IMR-90 (cell line): ENCODE measurements around the gene FBXW11. TPM values are rescaled to one million over a fixed set of nuclear protein-coding genes. Genes with fewer than 3 reads are reported as not detected.
"Not testable (repeated sequence)": the region's sequence is repeated elsewhere in the genome, so short reads cannot be mapped to it uniquely, and the experiment has no call there.

Experiments used
- ATAC-seq: fragments of 200-7000 bp; cut with Tn5 transposase; 2 replicates; pipeline ENCODE4 v1.9.1; 2020; ENCODE audit warnings: low read depth, mild to moderate bottlenecking, moderate library complexity
- BruUV-seq: library from RNA; stranded (reverse); fragments of 400-500 nt; replicated peaks from 2 replicates; lab custom pipeline; 2021; lab: Mats Ljungman, UMichigan
- CTCF ChIA-PET: fragments of 300-600 bp; formaldehyde crosslinking; extraction: SDS; loops from one replicate; lab custom pipeline; 2021; ENCODE audit warnings: antibody characterized with exemption; lab: Yijun Ruan, JAX
- POLR2A ChIA-PET: fragments of 300-600 bp; sonication (Branson Sonifier 250); formaldehyde crosslinking; loops from one replicate; lab custom pipeline; 2022; ENCODE audit warnings: antibody characterized with exemption; ENCODE audit not compliant: unreplicated experiment; lab: Charles Lee
- DNase-seq: peaks from one replicate; pipeline ENCODE4 v3.0.0; 2013
- H2AFZ ChIP-seq: replicated peaks from 2 replicates; pipeline ENCODE3; 2013; ENCODE audit warnings: low read length, mild to moderate bottlenecking; ENCODE audit not compliant: poor library complexity
- H2AK5ac ChIP-seq: 2 replicates; pipeline ENCODE4 v1.6.1; 2013; ENCODE audit warnings: low read depth, low read length, inconsistent platforms
- H2AK9ac ChIP-seq: replicated peaks from 2 replicates; pipeline ENCODE3; 2013; ENCODE audit warnings: mild to moderate bottlenecking, low read depth, low read length, moderate library complexity; ENCODE audit not compliant: poor library complexity
- H2BK120ac ChIP-seq: 2 replicates; pipeline ENCODE4 v1.6.1; 2013; ENCODE audit warnings: low read depth, low read length, inconsistent platforms
- H2BK15ac ChIP-seq: 3 replicates; pipeline ENCODE4 v1.6.1; 2013; ENCODE audit warnings: low read depth, low read length, inconsistent platforms
- H2BK20ac ChIP-seq: 2 replicates; pipeline ENCODE4 v1.6.1; 2013; ENCODE audit warnings: low read depth, mild to moderate bottlenecking, inconsistent platforms, low read length, moderate library complexity
- H2BK5ac ChIP-seq: 2 replicates; pipeline ENCODE4 v1.6.1; 2013; ENCODE audit warnings: mild to moderate bottlenecking, low read depth, low read length, inconsistent platforms; ENCODE audit not compliant: poor library complexity, severe bottlenecking
- H3K14ac ChIP-seq: replicated peaks from 2 replicates; pipeline ENCODE4 v1.6.1; 2013; ENCODE audit warnings: low read depth, low read length, inconsistent platforms
- H3K18ac ChIP-seq: 2 replicates; pipeline ENCODE4 v1.6.1; 2013; ENCODE audit warnings: low read depth, low read length, control low read depth
- H3K23ac ChIP-seq: 2 replicates; pipeline ENCODE4 v1.6.1; 2013; ENCODE audit warnings: low read depth, low read length, inconsistent platforms
- H3K27ac ChIP-seq: 2 replicates; pipeline ENCODE4 v1.5.1; 2013; ENCODE audit warnings: mild to moderate bottlenecking, control low read depth, low read length; ENCODE audit not compliant: insufficient read depth
- H3K27me3 ChIP-seq: 2 replicates; pipeline ENCODE4 v1.6.1; 2013; ENCODE audit warnings: low read length; ENCODE audit not compliant: control insufficient read depth, insufficient read depth
- H3K36me3 ChIP-seq: 2 replicates; pipeline ENCODE4 v1.6.1; 2013; ENCODE audit warnings: low read length, mixed read lengths; ENCODE audit not compliant: control insufficient read depth, insufficient read depth
- H3K4ac ChIP-seq: 2 replicates; pipeline ENCODE4 v1.6.1; 2013; ENCODE audit warnings: low read depth, low read length, inconsistent platforms
- H3K4me1 ChIP-seq: 2 replicates; pipeline ENCODE4 v1.6.1; 2013; ENCODE audit warnings: low read length, mixed read lengths; ENCODE audit not compliant: control insufficient read depth, insufficient read depth
- H3K4me2 ChIP-seq: 2 replicates; pipeline ENCODE4 v1.6.1; 2013; ENCODE audit warnings: low read depth, mild to moderate bottlenecking, control low read depth, low read length, moderate library complexity
- H3K4me3 ChIP-seq: 2 replicates; pipeline ENCODE4 v1.5.1; 2013; ENCODE audit warnings: low read depth, mild to moderate bottlenecking, control low read depth, low read length, moderate library complexity; ENCODE audit not compliant: insufficient read depth
- H3K56ac ChIP-seq: 2 replicates; pipeline ENCODE4 v1.6.1; 2013; ENCODE audit warnings: low read length, inconsistent platforms; ENCODE audit not compliant: insufficient read depth; ENCODE audit errors: extremely low read depth
- H3K79me1 ChIP-seq, 2 experiments: 2 replicates each; pipeline ENCODE4 v1.6.1; 2013; ENCODE audit warnings: low read length in 2 of 2, inconsistent platforms in 1 of 2, low read depth in 1 of 2
- H3K9ac ChIP-seq: 2 replicates; pipeline ENCODE4 v1.6.1; 2013; ENCODE audit warnings: low read depth, low read length, control low read depth
- H3K9me1 ChIP-seq: 2 replicates; pipeline ENCODE4 v1.6.1; 2013; ENCODE audit warnings: low read length, inconsistent platforms; ENCODE audit not compliant: insufficient read depth
- H3K9me3 ChIP-seq: 2 replicates; pipeline ENCODE4 v1.6.1; 2013; ENCODE audit warnings: low read length; ENCODE audit not compliant: control insufficient read depth, insufficient read depth
- H4K20me1 ChIP-seq: 2 replicates; pipeline ENCODE4 v1.6.1; 2013; ENCODE audit warnings: low read length, inconsistent platforms; ENCODE audit not compliant: insufficient read depth
- H4K5ac ChIP-seq: 2 replicates; pipeline ENCODE4 v1.6.1; 2013; ENCODE audit warnings: mild to moderate bottlenecking, low read depth, low read length, control low read depth
- H4K8ac ChIP-seq, 2 experiments: 2 replicates each; pipeline ENCODE4 v1.6.1; 2013; ENCODE audit warnings: low read depth in 2 of 2, low read length in 2 of 2, control low read depth in 1 of 2, inconsistent platforms in 1 of 2
- H4K91ac ChIP-seq: 2 replicates; pipeline ENCODE4 v1.6.1; 2013; ENCODE audit warnings: low read depth, low read length, inconsistent platforms; ENCODE audit not compliant: insufficient read depth
- CEBPB ChIP-seq: IDR thresholded peaks from 2 replicates; pipeline ENCODE4 v1.6.1; 2012; ENCODE audit warnings: low read depth, low read length, improper control_type of control experiment
- RAD21 ChIP-seq: IDR thresholded peaks from 2 replicates; pipeline ENCODE4 v1.6.1; 2012; ENCODE audit warnings: low read length, improper control_type of control experiment
- WGBS, 2 experiments: methylation state at CpG; one replicate each; pipeline versions ENCODE4 v1.1.5 to v1.1.7; 2013; ENCODE audit warnings: missing lambda C conversion rate in 2 of 2; ENCODE audit not compliant: insufficient read length in 1 of 2; ENCODE audit errors: extremely low coverage in 2 of 2; 5-methylcytosine and 5-hydroxymethylcytosine counted together
- dilution Hi-C: fragments of 300-500 bp; cut with HindIII; formaldehyde crosslinking; loops from one replicate; pipeline ENCODE4 v1.14.3; 2018; ENCODE audit warnings: low sequenced_read_pairs; ENCODE audit not compliant: unreplicated experiment
- in situ Hi-C: fragments of 300-500 bp; cut with MboI; formaldehyde crosslinking; loops from 3 replicates; pipeline ENCODE4 v1.14.3; 2019; ENCODE audit warnings: low sequenced_read_pairs, inconsistent platforms, mixed read lengths
- intact Hi-C: fragments of 100-400 bp; cut with micrococcal nuclease; formaldehyde crosslinking; loops from 2 replicates; pipeline ENCODE4 v1.10.0; 2022
- polyA plus RNA-seq, 3 experiments: library from polyadenylated mRNA; depleted of rRNA; stranded (reverse); fragments of >200 nt; gene quantifications; 2 replicates each; pipeline ENCODE4 v1.2.3, GENCODE V29; 2012; ENCODE audit warnings: low replicate concordance in 1 of 3
- total RNA-seq: library from RNA; depleted of rRNA; stranded (reverse); fragments of >200 nt; gene quantifications from 2 replicates; pipeline ENCODE4 v1.2.3, GENCODE V29; 2012

FBXW11 gene
- total and polyA plus RNA-seq, 2 of the 4 experiments (the other 2 are of a cell fraction): 34.3 to 97.1 TPM

GRCh38 chr5:171920765-171921391, 85.6 kb downstream of the FBXW11 start:
- Histone ChIP-seq H3K9ac (no peak overlapping the region), H3K23ac (no peak overlapping the region), H3K4ac (no peak overlapping the region), H3K4me1 (peaks cover 2% of the 10 kb centered on the region; the same call in 1 of the 2 replicates), H3K27me3 (no peaks in the 10 kb centered on the region), H3K4me2 (no peak overlapping the region), H3K4me3 (no peak overlapping the region), H2AFZ (no peak overlapping the region), H2AK5ac (no peak overlapping the region), H2AK9ac (no peak overlapping the region), H3K36me3 (0 out of 2 replicates have a peak, but pooled peaks cover 3% of the 10 kb centered on the region), H3K56ac (no peak overlapping the region), H2BK15ac (no peak overlapping the region), H2BK5ac (no peak overlapping the region), H4K91ac (no peak overlapping the region), H2BK20ac (no peak overlapping the region), H4K20me1 (peaks cover 61% of the 10 kb centered on the region), H3K14ac (no peak overlapping the region), H3K18ac (no peak overlapping the region), H3K27ac (no peak overlapping the region), H2BK120ac (no peak overlapping the region), H3K9me3 (no peaks in the 10 kb centered on the region), H4K8ac (no peak overlapping the region), H3K79me1 (peaks cover 40 to 56% of the 10 kb centered on the region in 2 experiments), H3K9me1 (no peaks in the 10 kb centered on the region), H4K5ac (no peak overlapping the region)
- dilution Hi-C loops (no loop called here), intact Hi-C loops (no loop called here), in situ Hi-C loops (no loop called here)
- no peak for ATAC-seq
- WGBS, 2 experiments: no CpG with 5 or more reads among the region's 6 CpGs
- POLR2A ChIA-PET: no interaction called here
- no TSS peak for BruUV-seq
- DNase-seq: no peak
- TF ChIP-seq RAD21: no peak
- TF ChIP-seq CEBPB: peak; percentile 59; the same call in 1 of the 2 replicates
- CTCF ChIA-PET: no interaction called here

- Histone ChIP-seq H3K9me1 (peaks cover 13% of the 10 kb centered on the region), H4K20me1 (peaks cover 72% of the 10 kb centered on the region), H3K79me1 (peaks cover 35 to 67% of the 10 kb centered on the region in 2 experiments)
- CTCF ChIA-PET: interaction anchor here (1.1 kb wide), 1 partner anchor 136 kb away, joined by 3 read pairs; no protein-coding TSS in a partner anchor
- H3K9me3 ChIP-seq, H2BK15ac ChIP-seq, H3K4ac ChIP-seq, H3K56ac ChIP-seq, H3K4me2 ChIP-seq, H3K9ac ChIP-seq, H3K4me1 ChIP-seq, H3K23ac ChIP-seq, H3K14ac ChIP-seq, H4K8ac ChIP-seq, DNase-seq, H2AK5ac ChIP-seq, ATAC-seq, H2BK120ac ChIP-seq, H2BK20ac ChIP-seq, H3K4me3 ChIP-seq, POLR2A ChIA-PET, H4K5ac ChIP-seq, H3K18ac ChIP-seq, H3K27ac ChIP-seq, H3K36me3 ChIP-seq, intact Hi-C loops, BruUV-seq, H3K27me3 ChIP-seq, H2AFZ ChIP-seq, dilution Hi-C loops, H2BK5ac ChIP-seq, H4K91ac ChIP-seq, H2AK9ac ChIP-seq: not testable (repeated sequence)
- WGBS, 2 experiments: no CpG with 5 or more reads among the region's 4 CpGs
- in situ Hi-C loops: loop anchor here (10.0 kb wide), 1 partner anchor 129 kb away; no protein-coding TSS in a partner anchor
Measured at GRCh38 chr5:171915700-171916099, 90.7 kb downstream of the FBXW11 start.
